Measurements from ENCODE around the gene PRKAR2A. TPM values are rescaled to one million over a fixed set of nuclear protein-coding genes. Genes with fewer than 3 reads are reported as not detected.
"Not testable (repeated sequence)": the region's sequence is repeated elsewhere in the genome, so short reads cannot be mapped to it uniquely, and the experiment has no call there.

Gene PRKAR2A
- total RNA-seq, 1 experiment from 2014 or later, result 29.3 TPM

DNA sequence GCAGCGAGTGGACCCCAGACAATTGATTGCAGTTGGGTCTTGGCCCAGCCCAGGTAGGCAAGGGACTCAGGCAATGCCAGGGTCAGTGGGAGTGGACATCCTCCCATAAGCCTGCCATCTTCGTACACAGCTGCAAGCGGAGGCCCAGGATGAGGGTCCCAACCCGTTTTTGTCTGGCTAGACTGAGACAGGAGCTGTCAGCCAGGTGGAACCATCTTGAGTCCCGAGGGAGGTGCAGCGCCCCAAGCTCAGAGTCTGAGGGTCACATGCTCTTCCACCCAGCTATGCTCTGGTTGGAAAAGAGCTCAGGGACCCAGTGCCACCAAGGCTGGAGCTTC lies 108.1 kb downstream of the PRKAR2A start:
- Histone ChIP-seq H3K27me3 (ENCODE audit: control insufficient read depth, insufficient read depth, low read length) (no peaks in the 10 kb centered on the region), H3K4me3 (ENCODE audit: insufficient read depth, low read depth, low read length) (no peak overlapping the region), H3K36me3 (replicated peaks; ENCODE audit: control insufficient read depth, insufficient read depth, low read length) (no peaks in the 10 kb centered on the region)
- DNase-seq, result no peak

DNA sequence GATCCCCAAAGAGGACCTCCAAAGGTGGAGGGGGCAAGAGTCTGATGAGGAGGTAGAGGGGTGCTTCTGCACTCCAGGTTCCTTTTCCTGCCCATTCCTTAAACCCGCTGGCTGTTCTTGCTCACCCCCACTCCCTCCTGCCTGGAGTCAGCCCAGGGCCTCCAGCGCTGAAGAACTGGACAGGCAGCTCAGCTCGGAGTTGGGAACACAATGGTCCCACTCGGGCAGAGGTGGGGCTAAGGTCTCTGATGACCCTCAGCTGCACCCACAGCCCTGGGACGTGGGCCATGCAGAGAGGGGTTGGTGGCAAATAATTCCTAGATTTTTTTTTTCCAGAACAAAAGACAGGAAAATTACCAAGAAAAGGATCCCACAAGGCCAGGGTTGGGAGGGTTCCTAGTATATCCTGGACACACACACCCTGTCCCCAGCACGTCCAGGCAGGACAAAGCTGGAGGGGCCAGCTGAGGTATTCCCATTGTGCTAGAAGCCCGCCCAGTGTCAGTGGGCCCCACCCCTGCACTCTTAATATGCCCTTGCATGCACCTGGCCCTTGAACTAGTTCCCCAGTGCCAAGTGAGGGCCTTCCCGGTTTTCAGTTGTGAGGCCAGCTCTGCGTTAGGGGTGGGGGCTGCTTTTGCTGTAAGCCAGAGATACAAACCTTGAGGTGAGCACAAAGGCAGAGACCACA lies 108.6 kb downstream of the PRKAR2A start:
- Histone ChIP-seq H3K27me3 (ENCODE audit: control insufficient read depth, insufficient read depth, low read length) (no peaks in the 10 kb centered on the region), H3K4me3 (ENCODE audit: insufficient read depth, low read depth, low read length) (no peak overlapping the region), H3K36me3 (replicated peaks; ENCODE audit: control insufficient read depth, insufficient read depth, low read length) (no peaks in the 10 kb centered on the region)
- peak; percentile 29 for DNase-seq

DNA sequence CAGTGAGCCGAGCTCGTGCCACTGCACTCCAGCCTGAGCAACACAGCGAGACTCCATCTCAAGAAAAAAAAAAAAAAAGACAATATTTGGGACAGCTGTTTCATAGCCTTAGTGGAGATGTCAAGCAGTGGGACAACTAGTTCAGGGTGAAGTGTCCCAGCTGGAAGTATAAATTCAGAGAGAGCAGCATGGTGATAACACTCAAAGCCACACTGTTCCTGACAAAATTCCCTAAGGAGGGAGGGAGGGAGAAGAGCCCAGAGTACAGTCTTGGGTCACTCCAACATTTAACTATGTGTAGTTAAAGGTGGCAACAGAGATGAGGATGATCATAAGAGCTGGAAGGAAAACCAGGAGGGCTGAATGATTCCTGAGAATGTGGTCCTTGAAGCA lies 109.5 kb downstream of the PRKAR2A start:
- H3K4me3 ChIP-seq (ENCODE audit: insufficient read depth, low read depth, low read length), result no peak overlapping the region
- H3K27me3 ChIP-seq (ENCODE audit: control insufficient read depth, insufficient read depth, low read length), result no peaks in the 10 kb centered on the region
- DNase-seq, result no peak
- H3K36me3 ChIP-seq (replicated peaks; ENCODE audit: control insufficient read depth, insufficient read depth, low read length), result no peaks in the 10 kb centered on the region

DNA sequence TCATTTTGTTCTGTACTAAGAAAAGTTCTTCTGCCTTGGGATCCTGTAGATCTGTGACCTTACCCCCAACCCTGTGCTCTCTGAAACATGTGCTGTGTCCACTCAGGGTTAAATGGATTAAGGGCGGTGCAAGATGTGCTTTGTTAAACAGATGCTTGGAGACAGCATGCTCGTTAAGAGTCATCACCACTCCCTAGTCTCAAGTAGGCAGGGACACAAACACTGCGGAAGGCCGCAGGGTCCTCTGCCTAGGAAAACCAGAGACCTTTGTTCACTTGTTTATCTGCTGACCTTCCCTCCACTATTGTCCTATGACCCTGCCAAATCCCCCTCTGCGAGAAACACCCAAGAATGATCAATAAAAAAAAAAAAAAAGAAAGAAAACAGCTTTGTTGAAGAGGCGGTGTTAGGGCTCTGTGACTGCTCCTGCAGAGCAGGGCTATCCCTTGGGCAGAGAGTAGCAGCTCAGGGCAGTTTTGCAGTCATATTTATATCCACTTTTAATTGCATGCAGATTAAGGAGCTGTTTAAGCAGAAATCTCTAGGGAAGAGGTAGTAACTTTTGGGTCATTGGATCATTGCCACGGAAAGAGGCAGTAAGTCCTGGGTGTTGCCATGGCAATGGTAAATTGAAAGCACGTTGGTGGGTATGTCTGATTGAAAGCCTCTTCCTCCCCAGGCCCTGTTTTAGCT lies 112.5 kb downstream of the PRKAR2A start:
- not testable (repeated sequence) for H3K27me3 ChIP-seq (ENCODE audit: control insufficient read depth, insufficient read depth, low read length); H3K36me3 ChIP-seq (replicated peaks; ENCODE audit: control insufficient read depth, insufficient read depth, low read length); DNase-seq; H3K4me3 ChIP-seq (ENCODE audit: insufficient read depth, low read depth, low read length)

DNA sequence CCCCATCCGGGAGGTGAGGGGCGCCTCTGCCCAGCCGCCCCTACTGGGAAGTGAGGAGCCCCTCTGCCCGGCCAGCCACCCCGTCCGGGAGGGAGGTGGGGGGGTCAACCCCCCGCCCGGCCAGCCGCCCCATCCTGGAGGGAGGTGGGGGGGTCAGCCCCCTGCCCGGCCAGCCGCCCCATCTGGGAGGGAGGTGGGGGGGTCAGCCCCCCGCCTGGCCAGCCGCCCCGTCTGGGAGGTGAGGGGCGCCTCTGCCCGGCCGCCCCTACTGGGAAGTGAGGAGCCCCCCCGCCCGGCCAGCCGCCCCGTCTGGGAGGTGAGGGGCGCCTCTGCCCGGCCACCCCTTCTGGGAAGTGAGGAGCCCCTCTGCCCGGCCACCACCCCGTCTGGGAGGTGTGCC lies 113.1 kb downstream of the PRKAR2A start:
- not testable (repeated sequence) for H3K36me3 ChIP-seq (replicated peaks; ENCODE audit: control insufficient read depth, insufficient read depth, low read length); H3K27me3 ChIP-seq (ENCODE audit: control insufficient read depth, insufficient read depth, low read length); DNase-seq; H3K4me3 ChIP-seq (ENCODE audit: insufficient read depth, low read depth, low read length)

DNA sequence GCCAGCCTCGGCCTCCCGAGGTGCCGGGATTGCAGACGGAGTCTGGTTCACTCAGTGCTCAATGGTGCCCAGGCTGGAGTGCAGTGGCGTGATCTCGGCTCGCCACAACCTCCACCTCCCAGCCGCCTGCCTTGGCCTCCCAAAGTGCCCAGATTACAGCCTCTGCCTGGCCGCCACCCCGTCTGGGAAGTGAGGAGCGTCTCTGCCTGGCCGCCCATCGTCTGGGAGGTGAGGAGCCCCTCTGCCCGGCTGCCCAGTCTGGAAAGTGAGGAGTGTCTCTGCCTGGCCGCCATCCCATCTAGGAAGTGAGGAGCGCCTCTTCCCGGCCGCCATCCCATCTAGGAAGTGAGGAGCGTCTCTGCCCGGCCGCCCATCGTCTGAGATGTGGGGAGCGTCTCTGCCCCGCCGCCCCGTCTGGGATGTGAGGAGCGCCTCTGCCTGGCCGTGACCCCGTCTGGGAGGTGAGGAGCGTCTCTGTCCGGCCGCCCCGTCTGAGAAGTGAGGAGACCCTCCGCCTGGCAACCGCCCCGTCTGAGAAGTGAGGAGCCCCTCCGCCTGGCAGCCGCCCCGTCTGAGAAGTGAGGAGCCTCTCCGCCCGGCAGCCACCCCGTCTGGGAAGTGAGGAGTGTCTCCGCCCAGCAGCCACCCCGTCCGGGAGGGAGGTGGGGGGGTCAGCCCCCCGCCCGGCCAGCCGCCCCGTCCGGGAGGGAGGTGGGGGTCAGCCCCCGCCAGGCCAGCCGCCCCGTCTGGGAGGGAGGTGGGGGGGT lies 113.7 kb downstream of the PRKAR2A start:
- DNase-seq; H3K36me3 ChIP-seq (replicated peaks; ENCODE audit: control insufficient read depth, insufficient read depth, low read length); H3K4me3 ChIP-seq (ENCODE audit: insufficient read depth, low read depth, low read length); H3K27me3 ChIP-seq (ENCODE audit: control insufficient read depth, insufficient read depth, low read length): not testable (repeated sequence)

DNA sequence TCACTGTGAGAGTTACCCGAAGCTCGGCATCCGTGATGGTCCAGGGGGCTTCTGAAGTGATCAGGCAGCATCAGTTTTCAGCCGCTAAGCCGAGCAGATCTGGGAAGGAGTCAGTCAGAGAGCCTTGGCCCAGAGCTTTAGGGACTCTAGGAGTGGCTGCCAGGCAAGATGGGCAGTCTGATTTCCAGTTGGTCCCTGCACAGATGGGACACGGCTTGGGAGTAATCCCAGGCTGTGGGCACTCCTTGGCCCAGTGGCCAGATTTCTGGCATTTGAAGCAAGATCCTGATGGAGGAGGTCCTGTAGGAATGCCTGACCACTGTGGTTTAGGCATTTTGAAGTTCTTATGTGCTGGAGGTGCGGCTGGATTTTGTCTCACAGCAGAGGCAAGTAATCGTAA lies 120.2 kb downstream of the PRKAR2A start:
- Histone ChIP-seq H3K27me3 (ENCODE audit: control insufficient read depth, insufficient read depth, low read length) (no peaks in the 10 kb centered on the region), H3K36me3 (replicated peaks; ENCODE audit: control insufficient read depth, insufficient read depth, low read length) (no peaks in the 10 kb centered on the region), H3K4me3 (ENCODE audit: insufficient read depth, low read depth, low read length) (no peak overlapping the region)
- no peak for DNase-seq

DNA sequence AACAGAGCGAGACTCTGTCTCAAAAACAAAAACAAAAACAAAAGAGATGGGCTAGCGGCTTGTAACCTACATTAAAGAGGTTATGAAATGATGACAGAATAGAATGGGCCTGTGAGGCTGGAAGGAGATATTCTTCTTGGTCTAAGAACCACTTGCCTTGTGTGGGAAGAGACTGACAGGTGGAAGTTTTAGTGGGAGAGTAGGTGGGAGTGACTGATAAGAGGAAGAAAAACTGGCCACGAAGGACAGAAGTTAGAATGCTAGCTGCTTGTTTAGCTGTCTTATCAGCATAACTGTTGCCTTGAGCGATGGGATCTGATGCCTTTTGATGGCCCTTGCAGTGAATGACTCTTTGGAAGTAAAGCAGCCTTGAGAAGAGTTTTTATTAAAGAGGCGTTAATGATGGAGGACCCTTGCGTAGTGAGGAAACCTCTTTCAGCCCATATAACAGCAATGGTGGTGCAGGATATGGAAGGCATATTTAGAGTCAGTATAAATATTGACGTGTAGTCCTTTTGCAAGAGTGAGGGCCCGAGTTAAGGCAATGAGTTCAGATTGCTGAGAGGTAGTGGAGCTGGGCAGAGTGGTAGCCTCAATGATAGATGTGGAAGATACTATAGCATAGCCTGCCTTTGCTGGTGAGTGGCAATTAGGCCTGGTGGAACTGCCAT lies 122.4 kb downstream of the PRKAR2A start:
- H3K36me3 ChIP-seq (replicated peaks; ENCODE audit: control insufficient read depth, insufficient read depth, low read length); H3K27me3 ChIP-seq (ENCODE audit: control insufficient read depth, insufficient read depth, low read length); H3K4me3 ChIP-seq (ENCODE audit: insufficient read depth, low read depth, low read length); DNase-seq: not testable (repeated sequence)

DNA sequence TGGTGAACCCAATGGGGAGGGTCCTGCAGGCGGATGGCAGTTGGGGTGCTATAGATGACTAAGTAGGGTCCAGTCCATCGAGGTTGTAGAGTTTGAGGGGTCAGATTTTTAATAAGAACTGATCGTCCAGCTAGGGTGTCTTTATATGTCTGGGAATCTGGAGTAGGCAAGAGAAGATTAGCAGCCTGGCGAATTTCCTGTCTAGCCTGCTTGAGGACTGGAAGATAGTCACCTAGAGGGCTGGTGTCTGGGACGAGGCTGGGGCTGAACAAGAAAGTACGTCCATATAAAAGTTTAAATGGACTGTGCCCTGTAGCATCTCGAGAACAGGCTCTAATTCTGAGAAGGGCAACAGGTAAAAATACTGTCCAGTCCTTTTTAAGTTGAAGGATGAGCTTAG lies 123.9 kb downstream of the PRKAR2A start:
- Histone ChIP-seq H3K36me3 (replicated peaks; ENCODE audit: control insufficient read depth, insufficient read depth, low read length) (no peaks in the 10 kb centered on the region), H3K4me3 (ENCODE audit: insufficient read depth, low read depth, low read length) (no peak overlapping the region), H3K27me3 (ENCODE audit: control insufficient read depth, insufficient read depth, low read length) (no peaks in the 10 kb centered on the region)
- no peak for DNase-seq

DNA sequence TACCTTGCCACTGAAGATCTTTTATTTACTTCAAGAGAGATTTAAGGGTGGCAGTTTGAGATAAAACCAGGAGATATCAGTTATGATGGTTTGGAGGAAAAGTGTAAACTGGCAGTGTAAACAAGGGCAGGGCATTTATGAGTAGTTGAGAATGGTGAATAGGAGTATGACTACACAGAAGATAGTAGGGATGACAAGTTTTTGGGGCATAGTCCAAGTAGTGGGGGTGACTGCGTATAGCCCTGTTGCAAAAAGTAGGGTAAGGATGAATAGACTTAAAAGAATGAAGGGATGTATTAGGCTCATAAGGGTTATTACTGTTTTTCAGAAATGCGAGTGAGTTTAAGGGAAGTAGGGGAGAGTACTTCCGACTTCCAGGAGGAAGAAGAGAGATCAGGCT lies 124.4 kb downstream of the PRKAR2A start:
- H3K4me3 ChIP-seq (ENCODE audit: insufficient read depth, low read depth, low read length); DNase-seq; H3K36me3 ChIP-seq (replicated peaks; ENCODE audit: control insufficient read depth, insufficient read depth, low read length); H3K27me3 ChIP-seq (ENCODE audit: control insufficient read depth, insufficient read depth, low read length): not testable (repeated sequence)

DNA sequence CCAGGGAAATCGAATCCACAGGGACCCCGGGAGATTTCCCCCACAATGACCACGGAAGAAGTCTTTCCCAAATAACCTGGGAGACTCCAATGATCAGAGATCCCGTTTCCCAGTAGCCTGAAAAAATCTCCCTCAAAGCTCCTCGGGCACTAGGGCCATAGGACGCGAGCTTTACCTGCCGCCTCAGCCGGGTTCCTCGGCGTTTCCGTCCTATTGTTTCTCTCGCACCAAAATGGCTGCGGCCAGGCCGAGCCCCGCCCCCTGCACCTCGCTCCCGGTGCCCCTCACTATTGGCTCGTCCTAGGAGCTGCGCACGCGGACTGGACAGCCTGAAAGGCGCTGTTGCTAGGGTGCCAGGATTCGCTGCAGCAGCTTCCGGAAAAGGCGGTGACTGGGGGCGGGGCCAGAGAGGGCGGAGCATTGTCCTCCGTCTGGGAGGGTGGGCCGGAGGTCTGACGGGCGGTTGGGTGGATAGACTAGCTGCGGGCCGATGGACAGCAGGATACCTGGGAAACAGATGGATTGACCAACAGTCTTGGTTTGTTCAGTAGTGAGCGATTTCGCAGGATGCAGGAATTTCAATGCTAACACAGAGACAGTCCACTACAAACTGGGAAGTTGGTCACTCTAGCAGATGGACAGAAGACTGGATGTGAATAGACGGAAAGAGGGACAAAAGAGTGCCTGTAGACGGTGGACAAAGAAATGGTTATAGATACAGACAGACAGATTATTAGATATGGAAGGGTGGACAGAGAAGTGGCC lies 130.5 kb downstream of the PRKAR2A start, which contains the start of gene IP6K2:
IP6K2 (minus strand) TSS at position 240 of the 765 bp plus-strand sequence. CDS start 21,930 bp downstream, outside the sequence.
- Histone ChIP-seq H3K4me3 (ENCODE audit: insufficient read depth, low read depth, low read length) (peak within 1 kb of the TSS; percentile 74), H3K36me3 (replicated peaks; ENCODE audit: control insufficient read depth, insufficient read depth, low read length) (peaks cover 14% of the 10 kb centered on the region), H3K27me3 (ENCODE audit: control insufficient read depth, insufficient read depth, low read length) (no peaks in the 10 kb centered on the region)
- DNase-seq, result peak; percentile 97

DNA sequence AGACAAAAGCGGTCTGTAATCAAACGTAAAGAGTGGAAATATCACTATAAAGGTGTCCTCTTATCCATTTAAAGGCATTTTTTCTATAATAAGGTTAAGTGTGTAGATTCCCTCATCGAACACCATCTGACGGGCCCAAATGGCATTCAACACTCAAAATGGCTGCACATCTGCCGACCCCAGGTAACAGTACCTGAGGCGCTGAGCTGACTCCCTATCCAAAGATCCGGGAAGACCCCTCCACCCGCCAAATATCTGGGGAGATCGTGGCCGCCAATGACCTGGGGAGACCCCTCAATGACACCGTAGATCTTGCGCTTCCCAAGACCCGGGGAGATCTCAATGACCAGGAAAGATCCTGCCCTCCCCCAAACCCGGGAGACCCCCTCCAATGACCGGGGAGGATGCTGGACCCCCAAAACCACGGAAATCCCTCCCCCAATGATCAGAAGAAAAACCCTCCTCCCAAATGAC lies 131.1 kb downstream of the PRKAR2A start:
- Histone ChIP-seq H3K4me3 (ENCODE audit: insufficient read depth, low read depth, low read length) (peak overlapping the region; percentile 74), H3K36me3 (replicated peaks; ENCODE audit: control insufficient read depth, insufficient read depth, low read length) (peaks cover 18% of the 10 kb centered on the region), H3K27me3 (ENCODE audit: control insufficient read depth, insufficient read depth, low read length) (no peaks in the 10 kb centered on the region)
- peak; percentile 63 for DNase-seq

DNA sequence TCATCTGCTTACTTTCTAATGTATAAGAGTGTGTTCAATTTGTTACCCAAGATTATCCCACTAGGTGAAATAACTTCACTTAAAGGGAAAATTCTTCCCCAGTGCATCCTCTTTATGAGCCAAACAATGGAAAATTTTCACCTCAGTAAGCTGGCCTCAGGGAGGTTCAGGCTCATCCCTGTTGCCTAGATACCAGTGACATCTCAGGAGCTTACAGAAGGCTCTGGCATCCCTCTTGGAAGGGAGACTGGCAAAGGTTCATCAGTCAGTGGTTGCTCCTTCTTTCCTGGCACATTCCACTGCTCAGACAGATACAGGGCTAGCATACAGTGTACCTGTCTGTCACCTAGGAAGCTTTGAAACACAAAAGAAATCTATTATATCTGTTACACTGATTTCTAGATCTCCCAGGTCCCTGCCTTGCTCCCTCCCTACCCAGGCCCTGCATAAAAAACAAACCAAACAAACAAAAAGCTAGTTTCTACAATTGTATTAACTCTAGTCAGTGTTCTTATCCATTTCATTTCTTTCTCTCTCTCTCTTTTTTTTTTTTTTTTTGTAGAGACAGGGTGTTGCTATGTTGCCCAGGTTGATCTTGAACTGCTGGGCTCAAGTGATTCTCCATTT lies 132.4 kb downstream of the PRKAR2A start:
- Histone ChIP-seq H3K36me3 (replicated peaks; ENCODE audit: control insufficient read depth, insufficient read depth, low read length) (peaks cover 23% of the 10 kb centered on the region), H3K27me3 (ENCODE audit: control insufficient read depth, insufficient read depth, low read length) (no peaks in the 10 kb centered on the region), H3K4me3 (ENCODE audit: insufficient read depth, low read depth, low read length) (no peak overlapping the region)
- peak; percentile 54 for DNase-seq
